Epithelial cell of esophagus (primary cell): Measurements from ENCODE around the gene MYO15A.

Source experiments
- DNase-seq: peaks from one replicate; pipeline ENCODE4 v3.0.0; 2010; ENCODE audit warnings: low read depth
- H3K4me3 ChIP-seq: 2 replicates; pipeline ENCODE4 v1.5.1; 2011; ENCODE audit warnings: mild to moderate bottlenecking, low read length, control low read depth
- TF ChIP-seq, protein P1 (sequence below): IDR thresholded peaks from 2 replicates; pipeline ENCODE4 v1.5.1; 2011; ENCODE audit warnings: low read depth, mild to moderate bottlenecking, low read length, control low read depth, inconsistent platforms; ENCODE audit not compliant: insufficient read depth; ENCODE audit errors: missing control alignments

Gene MYO15A

DNA sequence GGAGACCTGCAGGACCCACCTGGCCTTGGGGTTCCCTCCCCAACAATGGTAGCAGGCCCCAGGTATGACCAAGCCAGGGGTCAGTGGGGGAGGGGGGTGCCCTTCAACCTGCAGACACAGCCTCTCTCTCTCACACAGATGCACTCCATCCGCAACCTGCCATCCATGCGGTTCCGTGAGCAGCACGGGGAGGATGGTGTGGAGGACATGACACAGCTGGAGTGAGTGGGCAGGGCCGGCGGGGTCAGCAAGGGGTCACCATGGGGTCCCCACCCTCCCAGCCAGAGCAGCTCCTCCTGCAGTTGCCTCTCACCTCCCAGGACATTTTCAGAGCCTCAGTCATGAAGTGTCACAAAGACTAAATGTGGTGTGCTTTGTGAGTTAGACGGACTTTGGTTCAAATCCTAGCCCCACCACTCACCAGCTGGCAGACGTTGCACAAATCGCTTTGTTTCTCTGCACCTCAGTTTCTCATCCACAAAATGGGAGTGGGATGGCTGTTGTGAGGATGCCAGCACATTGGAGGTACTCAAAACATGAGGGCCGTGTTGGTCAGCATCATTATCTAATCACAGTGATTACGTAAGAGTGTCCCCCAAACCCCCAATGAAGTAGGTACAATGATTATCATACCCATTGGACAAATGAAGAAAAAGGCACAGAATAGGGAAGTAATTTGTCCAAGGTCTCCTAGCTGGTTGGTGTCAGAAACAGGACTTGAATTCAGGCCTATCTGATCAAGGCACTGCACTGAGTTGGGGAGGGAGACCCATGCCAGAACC lies 16.0 kb downstream of the MYO15A start:
- no peak overlapping the region for H3K4me3 ChIP-seq
- TF ChIP-seq, protein P1, sequence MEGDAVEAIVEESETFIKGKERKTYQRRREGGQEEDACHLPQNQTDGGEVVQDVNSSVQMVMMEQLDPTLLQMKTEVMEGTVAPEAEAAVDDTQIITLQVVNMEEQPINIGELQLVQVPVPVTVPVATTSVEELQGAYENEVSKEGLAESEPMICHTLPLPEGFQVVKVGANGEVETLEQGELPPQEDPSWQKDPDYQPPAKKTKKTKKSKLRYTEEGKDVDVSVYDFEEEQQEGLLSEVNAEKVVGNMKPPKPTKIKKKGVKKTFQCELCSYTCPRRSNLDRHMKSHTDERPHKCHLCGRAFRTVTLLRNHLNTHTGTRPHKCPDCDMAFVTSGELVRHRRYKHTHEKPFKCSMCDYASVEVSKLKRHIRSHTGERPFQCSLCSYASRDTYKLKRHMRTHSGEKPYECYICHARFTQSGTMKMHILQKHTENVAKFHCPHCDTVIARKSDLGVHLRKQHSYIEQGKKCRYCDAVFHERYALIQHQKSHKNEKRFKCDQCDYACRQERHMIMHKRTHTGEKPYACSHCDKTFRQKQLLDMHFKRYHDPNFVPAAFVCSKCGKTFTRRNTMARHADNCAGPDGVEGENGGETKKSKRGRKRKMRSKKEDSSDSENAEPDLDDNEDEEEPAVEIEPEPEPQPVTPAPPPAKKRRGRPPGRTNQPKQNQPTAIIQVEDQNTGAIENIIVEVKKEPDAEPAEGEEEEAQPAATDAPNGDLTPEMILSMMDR: no peak
- no peak for DNase-seq

DNA sequence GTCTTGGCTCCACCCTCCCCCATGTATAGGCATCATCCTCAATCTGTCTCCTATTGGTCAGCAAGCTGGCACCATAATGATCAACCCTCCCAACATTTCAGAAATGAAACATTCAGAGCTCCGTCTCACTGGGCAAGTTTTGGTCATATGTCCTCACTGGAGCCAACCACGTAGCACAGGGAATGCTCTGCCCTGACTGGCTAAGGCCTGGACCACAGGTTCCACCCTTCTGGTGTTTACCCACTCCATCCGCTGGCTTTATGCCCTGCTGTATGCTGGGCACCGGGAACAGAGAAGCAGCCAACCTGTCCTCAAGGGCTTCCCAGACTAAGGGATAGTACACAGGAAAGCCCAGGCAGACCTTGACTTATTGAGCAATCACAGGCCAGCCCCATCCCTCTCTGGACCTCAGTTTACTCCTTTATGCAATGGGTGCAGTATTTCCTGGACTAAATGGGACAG lies 20.5 kb downstream of the MYO15A start:
- peak; percentile 74 for DNase-seq
- no peak overlapping the region for H3K4me3 ChIP-seq
- TF ChIP-seq, protein P1: no peak

GRCh38 chr17:18132711-18133110 lies 24.2 kb downstream of the MYO15A start:
- TF ChIP-seq, protein P1: no peak
- DNase-seq: no peak
- H3K4me3 ChIP-seq: no peak overlapping the region

DNA sequence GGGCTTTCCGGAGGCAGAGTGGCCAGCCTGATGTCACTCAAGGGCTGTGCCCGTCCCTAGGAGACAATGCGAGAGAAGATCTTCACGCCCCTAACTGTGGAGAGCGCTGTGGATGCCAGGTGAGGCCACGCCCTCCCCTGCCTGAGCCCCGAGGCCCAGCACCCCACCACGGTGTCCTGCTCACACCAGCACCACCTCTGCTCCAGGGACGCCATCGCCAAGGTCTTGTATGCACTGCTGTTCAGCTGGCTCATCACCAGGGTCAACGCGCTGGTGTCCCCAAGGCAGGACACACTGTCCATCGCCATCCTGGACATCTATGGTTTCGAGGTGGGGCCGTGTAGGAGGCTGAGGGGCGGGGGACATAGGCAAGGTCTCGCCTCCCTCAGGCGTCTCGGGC lies 27.8 kb downstream of the MYO15A start:
- TF ChIP-seq, protein P1: no peak
- no peak for DNase-seq
- H3K4me3 ChIP-seq: no peak overlapping the region

- TF ChIP-seq, protein P1: no peak
- DNase-seq: no peak
- H3K4me3 ChIP-seq: no peak overlapping the region
Observed at GRCh38 chr17:18138065-18138749, 29.7 kb downstream of the MYO15A start.

- DNase-seq: no peak
- H3K4me3 ChIP-seq: no peak overlapping the region
- TF ChIP-seq, protein P1: no peak
Observed at GRCh38 chr17:18139092-18139491, 30.5 kb downstream of the MYO15A start.
